ENCODE data around the gene PLCB3. TPM values are rescaled to one million over a fixed set of nuclear protein-coding genes. Genes with fewer than 3 reads are reported as not detected.

PLCB3 gene
- total RNA-seq, 1 experiment from 2014 or later, result 42.3 TPM

Other genes starting within 250 kb of the PLCB3 start
- gene FLRT1, start 215.6 kb upstream of the PLCB3 start, total RNA-seq (2014; rRNA removed; shearing (Covaris generic)), result 0.02 and 0.15 TPM in 2 replicates
- gene MACROD1, start 85.4 kb upstream of the PLCB3 start, total RNA-seq (2014; rRNA removed; shearing (Covaris generic)), result 3.8 and 10.3 TPM in 2 replicates
- 244 and 310 TPM in 2 replicates for gene STIP1, start 65.4 kb upstream of the PLCB3 start, total RNA-seq (2014; rRNA removed; shearing (Covaris generic))
- gene FERMT3, start 44.8 kb upstream of the PLCB3 start, total RNA-seq (2014; rRNA removed; shearing (Covaris generic)), result 0.20 TPM in 1 of 2 replicates, not detected in the other
- 55.9 and 59.8 TPM in 2 replicates for gene TRPT1, start 25.3 kb upstream of the PLCB3 start, total RNA-seq (2014; rRNA removed; shearing (Covaris generic))
- 74.7 and 79.3 TPM in 2 replicates for gene NUDT22, start 25.3 kb upstream of the PLCB3 start, total RNA-seq (2014; rRNA removed; shearing (Covaris generic))
- 20.6 and 23.7 TPM in 2 replicates for gene DNAJC4, start 21.0 kb upstream of the PLCB3 start, total RNA-seq (2014; rRNA removed; shearing (Covaris generic))
- gene VEGFB, start 16.9 kb upstream of the PLCB3 start, total RNA-seq (2014; rRNA removed; shearing (Covaris generic)), result 29.8 and 36.1 TPM in 2 replicates
- 100 and 104 TPM in 2 replicates for gene FKBP2, start 10.4 kb upstream of the PLCB3 start, total RNA-seq (2014; rRNA removed; shearing (Covaris generic))
- gene PPP1R14B, start 4.6 kb upstream of the PLCB3 start, total RNA-seq (2014; rRNA removed; shearing (Covaris generic)), result 248 and 263 TPM in 2 replicates
- gene BAD, start 33.1 kb downstream of the PLCB3 start, total RNA-seq (2014; rRNA removed; shearing (Covaris generic)), result 148 and 163 TPM in 2 replicates
- gene GPR137, start 34.3 kb downstream of the PLCB3 start, total RNA-seq (2014; rRNA removed; shearing (Covaris generic)), result 32.7 and 39.5 TPM in 2 replicates
- gene KCNK4, start 39.8 kb downstream of the PLCB3 start, total RNA-seq (2014; rRNA removed; shearing (Covaris generic)), result 0.10 TPM in 1 of 2 replicates, not detected in the other
- not detected in 2 replicates for gene CATSPERZ, start 48.8 kb downstream of the PLCB3 start, total RNA-seq (2014; rRNA removed; shearing (Covaris generic))
- gene ESRRA, start 54.0 kb downstream of the PLCB3 start, total RNA-seq (2014; rRNA removed; shearing (Covaris generic)), result 15.5 and 35.2 TPM in 2 replicates
- 378 and 452 TPM in 2 replicates for gene TRMT112, start 66.0 kb downstream of the PLCB3 start, total RNA-seq (2014; rRNA removed; shearing (Covaris generic))
- 229 and 260 TPM in 2 replicates for gene PRDX5, start 66.6 kb downstream of the PLCB3 start, total RNA-seq (2014; rRNA removed; shearing (Covaris generic))
- 0.07 and 3.9 TPM in 2 replicates for gene CCDC88B, start 88.7 kb downstream of the PLCB3 start, total RNA-seq (2014; rRNA removed; shearing (Covaris generic))
- gene RPS6KA4, start 107.6 kb downstream of the PLCB3 start, total RNA-seq (2014; rRNA removed; shearing (Covaris generic)), result 26.9 and 41.8 TPM in 2 replicates

Data from M059J (cell line).